Measurements from ENCODE around the gene FCMR. TPM values are rescaled to one million over a fixed set of nuclear protein-coding genes. Genes with fewer than 3 reads are reported as not detected.

The FCMR gene
- total and polyA plus RNA-seq, 9 of the 15 experiments (the other 6 are each of a cell fraction or from before 2014, with no cell fraction given): 0.11 to 0.82 (median 0.20) TPM; not detected in 5

DNA sequence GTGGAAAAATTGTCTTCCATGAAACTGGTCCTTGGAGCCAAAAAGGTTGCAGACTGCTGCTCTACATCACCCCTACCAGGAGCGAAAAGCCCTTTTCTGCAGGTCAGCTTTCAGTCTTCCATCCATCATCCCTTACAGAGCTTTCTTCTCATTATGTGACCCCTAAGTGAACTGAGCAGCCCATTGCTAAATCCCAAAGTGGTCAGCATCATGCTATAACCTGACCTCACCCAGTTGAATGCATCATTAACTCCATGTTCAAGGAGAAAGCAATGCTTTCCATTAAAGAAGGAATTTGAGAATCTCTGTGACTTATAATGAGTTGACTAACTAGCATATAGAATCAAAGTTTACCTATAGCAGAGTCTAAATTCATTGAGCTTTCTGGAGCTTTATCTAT lies 34.9 kb downstream of the FCMR start (continued):
- TF ChIP-seq MCM5 (IDR thresholded peaks at IDR 0.05; ENCODE audit: low read depth) (no peak), HDAC2 (IDR thresholded peaks at IDR 0.05) (no peak), MCM7 (IDR thresholded peaks at IDR 0.05) (no peak), NFATC3 (IDR thresholded peaks at IDR 0.05) (no peak), FOXJ2 (tag; IDR thresholded peaks at IDR 0.05) (no peak), FOXP1 (CRISPR knock-in tag; IDR thresholded peaks at IDR 0.05) (no peak), ZNF134 (CRISPR knock-in tag; conservative IDR thresholded peaks at IDR 0.05) (no peak)
- TF ChIP-seq, protein P1, sequence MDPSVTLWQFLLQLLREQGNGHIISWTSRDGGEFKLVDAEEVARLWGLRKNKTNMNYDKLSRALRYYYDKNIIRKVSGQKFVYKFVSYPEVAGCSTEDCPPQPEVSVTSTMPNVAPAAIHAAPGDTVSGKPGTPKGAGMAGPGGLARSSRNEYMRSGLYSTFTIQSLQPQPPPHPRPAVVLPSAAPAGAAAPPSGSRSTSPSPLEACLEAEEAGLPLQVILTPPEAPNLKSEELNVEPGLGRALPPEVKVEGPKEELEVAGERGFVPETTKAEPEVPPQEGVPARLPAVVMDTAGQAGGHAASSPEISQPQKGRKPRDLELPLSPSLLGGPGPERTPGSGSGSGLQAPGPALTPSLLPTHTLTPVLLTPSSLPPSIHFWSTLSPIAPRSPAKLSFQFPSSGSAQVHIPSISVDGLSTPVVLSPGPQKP (CRISPR knock-in tag; IDR thresholded peaks at IDR 0.05): no peak

DNA sequence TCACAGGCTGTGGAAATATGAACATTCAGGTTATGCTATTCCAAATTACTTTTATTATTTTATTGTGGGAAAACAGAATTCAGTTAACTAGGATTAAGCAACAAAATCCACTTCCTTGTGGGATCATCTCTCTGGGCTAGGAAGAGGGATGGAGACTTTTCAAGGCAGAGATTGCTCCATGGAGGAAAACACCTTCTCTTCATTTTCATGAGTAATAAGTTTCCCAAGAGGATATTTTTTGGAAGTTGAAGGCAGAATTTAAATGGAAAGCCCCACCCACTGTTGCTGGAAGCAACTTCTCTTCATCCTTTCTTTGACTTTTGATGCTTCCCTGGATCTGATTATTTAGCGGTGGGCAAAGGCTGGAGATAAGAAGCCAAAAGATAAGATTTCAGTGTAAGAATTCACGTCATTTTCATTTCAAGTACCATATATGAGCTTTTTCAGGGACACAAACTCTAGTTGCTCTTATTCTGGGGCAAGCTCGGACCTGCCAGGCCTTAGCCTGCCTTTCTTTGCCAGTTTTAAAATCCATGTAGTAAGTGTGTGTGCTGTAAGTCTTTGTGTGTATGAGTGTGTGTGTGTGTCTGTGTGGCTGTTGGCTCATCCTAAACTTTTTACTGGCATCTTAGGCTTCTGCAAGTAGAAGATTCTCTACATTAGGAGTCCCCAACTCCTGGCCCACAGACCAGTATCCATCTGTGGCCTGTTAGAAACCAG lies 36.2 kb downstream of the FCMR start:
- Histone ChIP-seq H3K4me2 (ENCODE audit: insufficient read depth, low read length) (no peak overlapping the region), H3K27ac (ENCODE audit: extremely low read depth, low read depth, low read length) (no peak overlapping the region), H3K27me3 (ENCODE audit: control insufficient read depth in 2 of 2, insufficient read depth in 2 of 2, low read length in 2 of 2) (peaks cover 18 to 21% of the 10 kb centered on the region in 2 experiments; a peak in 4 of 5 replicates), H4K20me1 (replicated peaks; ENCODE audit: control insufficient read depth, insufficient read depth, low read length) (no peaks in the 10 kb centered on the region), H3K79me2 (ENCODE audit: control insufficient read depth, insufficient read depth, low read length) (no peaks in the 10 kb centered on the region), H3K9me3 (replicated peaks; ENCODE audit: control insufficient read depth, insufficient read depth, low read depth, low read length) (no peaks in the 10 kb centered on the region), H3K9me1 (ENCODE audit: control insufficient read depth, insufficient read depth, low read length) (no peaks in the 10 kb centered on the region), H2AFZ (ENCODE audit: low read depth, low read length) (no peak overlapping the region), H3K4me1 (replicated peaks in 1 of 2; ENCODE audit: control insufficient read depth in 2 of 2, insufficient read depth in 2 of 2, low read length in 2 of 2) (peaks cover 0 to 6% of the 10 kb centered on the region in 2 experiments; a peak in 4 of 5 replicates), H3K4me3 (no peak overlapping the region), H3K36me3 (ENCODE audit: control insufficient read depth, insufficient read depth, low read length) (no peaks in the 10 kb centered on the region), H3K9ac (ENCODE audit: insufficient read depth in 1 of 2, low read depth in 2 of 2, low read length in 2 of 2) (no peak overlapping the region)
- no peak for ATAC-seq
- ChIA-PET CTCF (ENCODE audit: low intra/inter-chr PET ratio) (no interaction called here), POLR2A (interaction anchor here (1.0 to 1.2 kb wide), 3 partner anchors 9 to 60 kb away, joined by 3 to 4 read pairs (median 3); partner anchors contain the start of gene PIGR)
- 0% methylated on average over 3 of the region's 3 CpGs for WGBS (ENCODE audit: insufficient coverage, low coverage, missing lambda C conversion rate)
- FAIRE-seq: no peak
- BruUV-seq (replicated peaks): no TSS peak
- TF ChIP-seq NFE2 (IDR thresholded peaks at IDR 0.05; ENCODE audit: low read depth) (no peak), SAFB2 (IDR thresholded peaks at IDR 0.05; ENCODE audit: borderline replicate concordance, low read depth, low read length, severe bottlenecking) (no peak), ZNF354B (CRISPR knock-in tag; IDR thresholded peaks at IDR 0.05) (no peak), ZNF23 (CRISPR knock-in tag; IDR thresholded peaks at IDR 0.05) (no peak), MTA2 (IDR thresholded peaks at IDR 0.05; ENCODE audit: low read depth) (no peak), TAL1 (IDR thresholded peaks at IDR 0.05) (no peak)
- TF ChIP-seq, protein P2, sequence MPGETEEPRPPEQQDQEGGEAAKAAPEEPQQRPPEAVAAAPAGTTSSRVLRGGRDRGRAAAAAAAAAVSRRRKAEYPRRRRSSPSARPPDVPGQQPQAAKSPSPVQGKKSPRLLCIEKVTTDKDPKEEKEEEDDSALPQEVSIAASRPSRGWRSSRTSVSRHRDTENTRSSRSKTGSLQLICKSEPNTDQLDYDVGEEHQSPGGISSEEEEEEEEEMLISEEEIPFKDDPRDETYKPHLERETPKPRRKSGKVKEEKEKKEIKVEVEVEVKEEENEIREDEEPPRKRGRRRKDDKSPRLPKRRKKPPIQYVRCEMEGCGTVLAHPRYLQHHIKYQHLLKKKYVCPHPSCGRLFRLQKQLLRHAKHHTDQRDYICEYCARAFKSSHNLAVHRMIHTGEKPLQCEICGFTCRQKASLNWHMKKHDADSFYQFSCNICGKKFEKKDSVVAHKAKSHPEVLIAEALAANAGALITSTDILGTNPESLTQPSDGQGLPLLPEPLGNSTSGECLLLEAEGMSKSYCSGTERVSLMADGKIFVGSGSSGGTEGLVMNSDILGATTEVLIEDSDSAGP (CRISPR knock-in tag; IDR thresholded peaks at IDR 0.05): no peak
- TF ChIP-seq, protein P3, sequence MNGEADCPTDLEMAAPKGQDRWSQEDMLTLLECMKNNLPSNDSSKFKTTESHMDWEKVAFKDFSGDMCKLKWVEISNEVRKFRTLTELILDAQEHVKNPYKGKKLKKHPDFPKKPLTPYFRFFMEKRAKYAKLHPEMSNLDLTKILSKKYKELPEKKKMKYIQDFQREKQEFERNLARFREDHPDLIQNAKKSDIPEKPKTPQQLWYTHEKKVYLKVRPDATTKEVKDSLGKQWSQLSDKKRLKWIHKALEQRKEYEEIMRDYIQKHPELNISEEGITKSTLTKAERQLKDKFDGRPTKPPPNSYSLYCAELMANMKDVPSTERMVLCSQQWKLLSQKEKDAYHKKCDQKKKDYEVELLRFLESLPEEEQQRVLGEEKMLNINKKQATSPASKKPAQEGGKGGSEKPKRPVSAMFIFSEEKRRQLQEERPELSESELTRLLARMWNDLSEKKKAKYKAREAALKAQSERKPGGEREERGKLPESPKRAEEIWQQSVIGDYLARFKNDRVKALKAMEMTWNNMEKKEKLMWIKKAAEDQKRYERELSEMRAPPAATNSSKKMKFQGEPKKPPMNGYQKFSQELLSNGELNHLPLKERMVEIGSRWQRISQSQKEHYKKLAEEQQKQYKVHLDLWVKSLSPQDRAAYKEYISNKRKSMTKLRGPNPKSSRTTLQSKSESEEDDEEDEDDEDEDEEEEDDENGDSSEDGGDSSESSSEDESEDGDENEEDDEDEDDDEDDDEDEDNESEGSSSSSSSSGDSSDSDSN (IDR thresholded peaks at IDR 0.05; ENCODE audit: borderline replicate concordance in 1 of 2, low read depth in 2 of 2, low read length in 2 of 2): no peak
- no peak for DNase-seq (ENCODE audit: extremely low read depth in 1 of 4, low spot score in 3 of 4)
- intact Hi-C loops (cut with micrococcal nuclease) (no loop called here), in situ Hi-C loops (cut with MboI) (no loop called here)

Measured in K562 (cell line).